Stimulated activated CD8-positive, alpha-beta memory T cell treated with anti-CD3 and anti-CD28 coated beads, Interleukin-12 subunit alpha, Interleukin-12 subunit beta, amount 100 ng/mL, for 24 hours (primary cell): Measurements from ENCODE around the gene STK16.

Experiments
- DNase-seq: peaks from one replicate; pipeline ENCODE4 v3.0.0-alpha.2; 2020; ENCODE audit errors: extremely low read depth

The STK16 gene

DNA sequence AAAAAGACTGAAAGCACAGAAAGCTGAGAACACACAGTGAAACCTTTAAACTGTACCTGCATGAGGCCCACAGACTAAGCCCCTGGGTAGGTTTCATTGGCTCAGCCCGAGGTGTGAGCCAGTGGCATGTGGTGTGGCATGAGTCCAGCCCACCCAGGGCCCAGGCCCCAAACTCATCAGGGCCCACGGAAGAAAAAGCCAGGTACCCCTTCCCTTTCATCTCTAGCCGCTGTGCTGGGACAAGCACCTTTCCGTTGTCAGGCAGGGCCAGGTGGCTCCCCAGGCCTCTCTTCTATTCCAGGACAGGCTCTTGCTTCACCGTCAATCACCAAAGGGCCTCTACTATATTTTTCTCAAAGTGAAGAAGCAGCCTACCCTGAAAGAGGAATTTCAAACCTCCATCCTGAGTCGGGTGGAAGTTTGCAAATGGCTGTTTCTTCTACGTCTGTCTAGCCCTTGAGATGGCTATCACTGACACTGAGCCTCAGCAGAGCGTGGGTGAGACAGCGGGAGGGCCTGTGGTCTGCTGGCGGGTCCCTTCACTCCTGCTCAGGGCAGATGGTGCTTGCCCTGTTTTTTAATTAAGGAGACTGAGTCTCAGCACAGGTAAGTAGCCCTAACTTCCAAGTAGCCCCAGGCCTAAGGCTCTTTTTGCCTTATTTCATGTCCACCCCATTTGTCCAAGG lies 42.4 kb downstream of the STK16 start:
- no peak for DNase-seq

DNA sequence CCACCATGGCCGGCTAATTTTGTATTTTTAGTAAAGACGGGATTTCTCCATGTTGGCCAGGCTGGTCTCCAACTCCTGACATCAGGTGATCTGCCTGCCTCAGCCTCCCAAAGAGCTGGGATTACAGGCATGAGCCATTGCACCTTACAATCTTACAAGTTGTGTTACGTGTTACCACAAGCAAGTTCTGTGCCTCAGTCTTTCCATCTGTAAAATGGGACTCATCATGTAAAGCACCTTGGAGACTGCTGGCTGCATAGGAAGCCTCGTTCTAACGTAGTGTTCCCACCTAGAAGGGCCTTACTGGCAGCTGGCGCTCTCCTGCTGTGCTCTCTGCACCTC lies 43.9 kb downstream of the STK16 start:
- no peak for DNase-seq

DNA sequence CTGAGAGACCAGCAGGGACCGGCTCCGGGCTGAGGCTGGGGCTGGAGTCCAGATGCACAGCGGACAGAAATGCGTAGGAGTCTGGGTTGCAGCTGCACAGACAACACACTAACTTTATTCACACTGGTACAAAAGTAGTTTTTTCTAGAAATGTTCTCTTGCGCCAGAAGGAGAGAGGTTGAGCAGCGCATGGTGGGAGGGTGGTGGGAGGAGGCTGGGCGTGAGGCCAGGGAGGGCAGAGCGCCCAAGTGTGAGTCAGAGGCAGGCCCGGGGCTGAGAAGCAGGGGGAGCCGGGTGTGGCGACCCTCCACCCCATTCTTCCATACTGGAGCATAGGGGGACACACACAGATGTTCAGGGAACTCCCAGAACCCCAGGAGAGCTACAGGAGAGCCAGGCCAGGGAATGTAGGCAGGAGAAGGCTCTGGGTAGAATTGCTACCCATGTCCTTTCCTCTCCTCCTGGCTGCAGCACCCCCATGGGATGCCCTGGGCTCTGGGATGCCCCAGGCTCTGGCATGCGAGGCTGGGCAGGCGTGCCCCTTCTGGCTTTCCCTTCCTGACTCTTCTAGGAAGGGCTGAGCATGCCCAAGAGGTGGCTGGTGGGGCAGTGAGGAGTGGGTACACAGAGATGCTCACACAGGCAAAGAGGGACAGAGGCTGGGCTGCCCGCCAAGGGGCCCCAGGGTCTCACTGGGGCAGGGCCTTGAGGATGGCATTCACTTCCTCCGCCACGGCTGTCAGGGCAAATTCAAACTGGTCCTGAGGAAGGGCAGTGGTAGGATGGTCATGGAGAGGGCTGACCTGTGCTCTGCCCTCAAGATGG lies 44.5 kb downstream of the STK16 start:
- DNase-seq: no peak

DNA sequence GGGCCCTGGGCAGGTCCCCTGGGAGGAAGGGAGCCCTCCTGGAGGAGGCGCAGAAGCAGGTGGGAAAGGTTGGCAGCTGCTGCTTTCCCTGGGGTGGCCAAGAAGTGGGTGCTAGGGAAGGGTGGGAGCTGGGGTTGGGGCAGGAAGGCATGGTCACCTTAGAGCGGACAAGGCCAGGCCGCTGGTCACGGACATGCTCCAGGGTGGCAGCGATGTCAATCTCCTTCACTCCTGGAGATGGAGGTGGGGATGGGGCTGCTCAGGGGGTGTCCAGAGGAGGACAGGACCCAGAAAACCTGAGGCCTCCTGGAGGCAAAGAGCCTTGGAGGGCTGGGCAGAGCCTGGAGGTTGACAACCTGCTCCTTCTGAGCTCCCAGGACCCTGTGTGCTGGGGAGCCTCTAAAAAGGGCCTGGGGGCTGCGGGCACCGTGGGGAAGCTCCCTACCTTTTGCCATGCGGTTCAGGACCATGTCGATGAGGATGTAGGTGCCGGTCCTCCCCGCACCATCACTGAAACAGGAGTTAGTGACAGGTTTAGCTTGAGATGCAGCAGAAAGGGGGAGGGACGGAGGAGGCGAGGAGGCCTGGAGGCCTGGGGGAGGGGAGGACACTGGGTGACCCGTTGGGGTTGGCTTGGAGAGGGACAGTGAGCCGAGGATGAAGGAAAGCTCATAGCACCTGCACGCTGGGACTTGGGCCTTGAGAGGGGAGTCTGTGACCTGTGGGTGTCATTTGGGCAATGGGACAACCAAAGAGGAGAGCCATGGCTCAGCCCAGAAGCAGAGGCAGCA lies 45.3 kb downstream of the STK16 start:
- DNase-seq: no peak

DNA sequence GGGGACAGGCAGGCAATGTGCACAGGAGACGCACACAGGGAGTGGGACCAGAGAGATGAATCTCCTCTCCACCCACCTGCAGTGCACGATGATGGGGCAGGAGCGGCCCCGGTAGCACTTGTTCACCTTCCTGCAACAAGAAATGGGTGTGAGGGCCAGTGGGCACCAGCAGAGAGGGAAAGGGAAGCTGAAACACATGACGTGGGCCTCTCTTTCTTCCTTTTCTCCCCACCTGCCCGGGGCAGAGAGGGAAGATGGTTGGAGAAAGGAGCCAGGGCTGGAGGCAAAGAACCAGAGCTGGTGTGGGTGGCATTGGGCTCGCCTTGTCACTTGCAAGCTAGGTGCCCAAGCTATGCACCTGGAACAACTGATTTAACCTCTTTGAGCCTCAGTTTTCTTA lies 46.1 kb downstream of the STK16 start:
- no peak for DNase-seq

DNA sequence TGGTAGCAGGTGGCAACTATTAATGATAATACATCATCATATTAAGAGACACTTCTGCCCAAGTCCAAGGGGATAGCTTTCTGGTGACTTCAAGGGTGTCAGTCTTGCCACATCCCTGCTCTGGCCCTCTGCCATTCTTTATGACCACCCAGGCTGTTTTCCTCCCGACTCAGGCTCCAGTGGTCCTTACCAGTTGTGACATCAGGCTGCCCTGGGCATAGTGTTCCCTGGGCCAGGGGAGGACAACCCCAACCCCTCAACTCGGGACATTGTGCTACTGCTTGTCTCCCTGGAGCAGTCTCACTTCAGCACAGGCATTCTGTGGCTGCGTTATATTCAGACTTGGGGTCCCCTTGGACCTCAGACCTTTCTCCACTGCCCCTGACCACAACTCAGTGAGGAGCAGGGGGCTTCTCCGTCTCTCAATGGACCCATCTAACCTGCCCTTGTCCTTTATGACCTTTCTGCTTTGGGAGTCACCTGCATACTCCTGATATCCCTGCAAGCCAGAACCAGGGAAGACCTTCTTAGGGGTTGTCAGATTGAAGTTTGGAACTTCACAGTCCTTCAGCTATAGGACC lies 46.7 kb downstream of the STK16 start:
- DNase-seq: no peak

DNA sequence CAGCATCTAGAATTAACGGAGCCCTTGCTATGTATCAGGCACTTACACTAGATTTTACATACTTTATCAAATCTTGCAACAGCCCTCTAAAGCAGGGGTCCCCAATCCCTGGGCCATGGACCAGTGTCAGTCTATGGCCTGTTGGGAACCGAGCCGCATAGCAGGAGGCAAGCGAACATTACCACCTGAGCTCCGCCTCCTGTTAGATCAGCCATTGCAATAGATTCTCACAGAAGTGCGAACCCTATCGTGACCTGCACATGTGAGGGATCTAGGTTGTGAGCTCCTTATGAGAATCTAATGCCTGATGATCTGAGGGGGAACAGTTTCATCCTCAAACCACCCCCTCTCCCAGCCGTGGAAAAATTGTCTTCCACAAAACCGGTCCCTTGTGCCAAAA lies 47.3 kb downstream of the STK16 start:
- no peak for DNase-seq

DNA sequence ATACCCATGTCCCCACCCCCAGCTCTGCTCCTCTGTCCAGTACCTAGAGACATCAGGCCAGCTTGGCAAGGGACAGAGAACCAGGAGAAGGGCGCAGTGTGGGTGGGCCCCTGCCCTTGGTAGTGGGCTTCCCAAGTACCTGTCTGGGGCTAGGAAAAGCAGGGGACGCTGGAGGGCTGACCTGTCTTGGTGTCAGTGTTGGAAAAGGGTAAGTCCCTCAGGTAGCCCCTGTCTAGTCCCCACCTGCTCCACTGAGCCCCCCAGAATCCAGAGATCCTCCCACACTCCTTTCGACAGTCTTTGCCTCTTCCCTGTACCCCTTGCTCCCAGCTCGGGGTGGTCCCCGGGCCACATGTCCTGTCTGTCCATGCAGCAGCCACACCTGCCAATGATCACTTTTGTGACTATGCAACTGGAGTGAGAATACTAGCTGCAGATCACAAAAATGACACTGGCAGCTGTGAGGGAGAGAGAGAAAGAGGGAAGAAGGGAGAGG lies 48.5 kb downstream of the STK16 start:
- DNase-seq: no peak

DNA sequence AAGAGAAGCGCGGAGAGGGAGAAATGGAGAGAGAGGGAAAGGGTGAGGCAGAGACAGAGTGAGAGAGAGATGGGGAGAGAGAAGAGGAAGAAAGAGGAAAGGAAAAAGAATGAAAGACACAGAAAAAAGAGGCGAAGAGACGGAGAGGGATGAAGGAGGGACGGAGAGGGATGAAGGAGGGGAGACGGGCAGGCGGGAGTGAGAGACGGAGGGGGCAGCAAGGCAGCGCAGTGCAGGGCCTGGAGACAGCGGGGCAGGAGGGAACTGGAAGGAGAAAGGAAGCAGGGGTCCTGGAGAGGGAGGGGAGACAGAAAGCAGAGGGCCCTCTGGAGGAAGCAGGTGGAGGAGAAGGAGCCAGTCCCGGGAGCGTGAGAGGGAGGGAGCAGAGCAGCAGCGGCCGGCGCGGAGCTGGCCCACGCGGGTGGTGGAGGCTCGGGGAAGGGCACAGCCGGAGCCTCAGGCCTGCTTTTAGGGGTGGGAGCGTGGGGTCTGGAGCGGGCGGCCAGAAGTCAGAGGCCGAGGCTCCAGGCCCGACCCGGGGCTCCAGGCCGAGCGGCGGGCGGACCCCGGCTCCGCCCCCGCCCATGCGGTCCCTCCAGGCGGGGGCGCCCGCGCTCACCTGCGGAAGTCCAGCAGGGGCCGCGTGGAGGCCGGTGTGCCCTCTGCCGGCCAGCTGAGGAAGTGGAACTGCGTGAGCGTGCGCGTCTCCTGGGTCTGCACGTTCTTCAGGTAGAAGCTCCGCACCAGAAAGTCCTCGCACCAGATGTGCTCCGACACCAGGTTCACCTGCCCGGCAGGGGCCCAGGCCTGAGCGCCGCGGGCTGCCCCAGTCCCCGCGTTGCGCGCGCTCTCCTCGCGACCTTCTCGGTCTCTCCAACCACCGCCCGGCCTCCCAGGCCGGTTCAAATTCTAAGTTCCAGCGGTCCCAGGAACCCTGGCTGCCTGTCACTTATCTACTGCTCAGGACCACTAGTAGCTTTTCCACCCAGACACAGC lies 49.4 kb downstream of the STK16 start:
- DNase-seq: peak; percentile 61

DNA sequence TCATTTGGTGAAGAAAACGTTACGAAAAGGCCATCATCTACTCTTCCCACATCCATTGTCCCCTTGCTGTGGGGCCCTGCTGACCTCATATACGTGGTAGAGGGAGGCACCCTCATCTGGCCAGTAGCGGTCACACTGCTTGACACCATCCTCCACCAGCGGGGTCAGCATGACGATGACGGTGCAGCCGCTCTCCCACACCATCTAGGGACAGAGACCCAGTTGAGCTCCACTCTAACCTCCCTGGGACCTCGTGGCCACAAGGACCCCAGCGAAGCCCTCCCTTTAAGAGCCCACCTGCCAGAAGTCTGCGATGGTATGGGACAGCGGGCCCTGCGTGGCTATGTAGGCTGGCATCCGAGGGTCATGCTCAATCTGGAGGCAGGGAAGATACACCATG lies 50.9 kb downstream of the STK16 start:
- DNase-seq: no peak

DNA sequence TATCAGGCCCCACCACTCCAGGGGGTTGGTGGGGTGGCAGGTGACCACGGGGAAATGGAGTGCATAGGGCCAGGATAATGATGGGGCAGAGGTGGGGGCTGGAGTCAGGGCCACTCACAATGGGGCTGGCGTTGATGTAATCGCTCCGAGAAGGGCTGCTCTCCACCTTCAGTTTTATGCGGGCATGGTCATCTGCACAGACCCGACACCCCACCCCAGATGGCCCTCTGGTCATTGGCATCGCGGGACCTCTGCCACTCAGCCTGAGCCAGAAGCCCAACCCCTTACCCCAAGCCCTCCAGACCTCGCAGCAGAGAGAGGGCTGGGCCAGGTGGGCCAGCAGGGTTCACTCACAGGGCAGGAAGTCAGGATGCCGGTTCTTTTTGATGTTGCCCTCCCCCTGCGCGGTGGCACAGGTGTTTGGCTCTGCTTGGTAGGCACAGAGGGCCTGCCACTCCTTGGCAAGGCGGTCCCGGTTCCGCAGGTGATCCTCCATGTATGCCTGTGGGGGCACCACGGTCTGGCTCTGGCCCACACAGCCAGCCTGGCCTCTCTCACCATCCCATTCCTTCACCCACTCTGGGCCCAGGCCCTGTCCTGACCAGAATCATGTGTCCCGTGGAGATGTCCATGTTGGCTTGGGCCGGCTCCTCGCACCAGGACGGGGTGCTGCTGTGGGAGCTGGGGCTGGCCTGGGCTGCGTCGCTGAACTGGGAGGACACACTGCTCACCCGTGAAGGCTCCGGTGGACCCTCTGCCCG lies 51.5 kb downstream of the STK16 start:
- no peak for DNase-seq

DNA sequence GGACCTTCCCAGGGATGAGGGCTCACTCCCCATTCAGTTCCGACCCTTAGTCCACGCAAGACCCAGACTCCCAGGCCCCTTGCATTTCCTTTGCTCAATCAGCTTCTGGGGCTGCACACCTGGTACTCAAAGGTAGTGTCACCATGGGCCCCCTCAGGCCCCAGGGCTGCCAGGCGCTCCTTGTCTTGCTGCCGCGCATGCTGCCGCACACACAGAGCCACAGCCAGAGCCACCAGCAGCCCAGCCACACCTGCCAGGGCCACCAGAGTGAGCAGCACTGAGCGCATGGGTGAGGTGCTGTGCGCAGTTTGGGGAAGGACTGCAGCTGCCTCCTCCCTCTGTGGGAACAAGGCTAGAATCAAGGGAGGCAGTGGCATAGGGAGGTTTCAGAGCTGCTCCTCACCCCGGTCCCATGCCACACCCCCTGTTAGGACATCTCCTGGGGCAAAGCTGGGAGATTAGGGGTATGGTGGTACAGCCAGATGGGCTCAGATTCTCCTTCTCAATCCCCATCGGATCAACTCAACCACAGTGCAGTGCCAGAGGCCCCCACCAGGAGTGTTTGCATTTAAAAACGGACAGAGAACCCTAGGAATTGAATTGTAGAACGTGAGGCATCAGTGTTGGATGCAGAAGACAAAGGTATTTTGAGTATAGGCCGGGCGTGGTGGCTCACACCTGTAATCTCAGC lies 52.6 kb downstream of the STK16 start:
- no peak for DNase-seq

DNA sequence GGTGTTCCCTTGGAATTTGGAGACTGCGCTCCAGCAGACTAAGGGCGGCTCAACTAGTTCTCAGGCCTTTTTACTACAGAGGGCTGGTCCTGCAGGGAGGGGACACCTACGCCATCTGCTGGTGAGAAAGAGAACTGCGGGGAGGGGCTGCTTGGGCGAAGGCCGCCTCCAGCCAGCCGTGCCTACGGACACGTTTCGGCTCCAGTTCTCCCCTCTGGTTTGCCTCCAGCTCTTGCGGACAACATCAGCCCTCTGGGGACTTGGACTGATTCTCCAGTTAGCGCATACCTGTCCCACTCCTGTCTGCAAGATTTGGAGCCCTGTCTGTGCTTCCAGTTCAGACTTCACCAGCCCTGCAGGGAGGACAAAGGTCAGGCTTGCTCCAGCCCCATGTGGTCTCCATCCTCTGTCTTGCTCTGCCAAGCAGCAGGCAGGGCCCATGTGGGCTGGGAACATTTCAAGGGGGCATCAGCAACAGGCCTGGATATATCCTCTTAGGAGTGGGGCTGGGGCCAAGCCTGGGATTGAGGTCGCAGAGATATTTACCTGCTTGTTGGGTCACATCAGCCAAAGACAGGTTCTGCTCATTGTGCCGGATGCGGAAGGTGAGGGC lies 53.6 kb downstream of the STK16 start:
- peak; percentile 61 for DNase-seq

DNA sequence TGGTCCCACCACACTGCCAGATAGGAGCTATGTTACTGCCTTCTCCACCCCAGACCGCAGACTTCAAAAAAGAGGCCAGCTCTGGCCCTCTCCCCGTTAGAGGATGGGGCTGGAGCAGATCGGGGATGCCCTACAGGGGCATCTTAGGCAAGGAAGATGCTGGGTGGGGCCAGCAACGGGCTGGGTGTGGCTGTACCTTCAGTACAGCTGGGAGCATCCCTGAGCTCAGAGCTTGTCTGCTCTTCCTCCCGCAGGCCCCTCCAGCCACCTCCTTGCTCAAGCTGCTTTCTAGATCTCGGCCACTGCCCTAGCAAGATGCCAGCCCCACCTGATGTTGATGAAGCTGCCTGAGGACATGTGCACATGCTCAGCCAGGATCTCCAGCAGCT lies 54.1 kb downstream of the STK16 start:
- DNase-seq: no peak
